OCI-LY3 (cell line): ENCODE results near the gene DGKG.

Experiments
- H2AFZ ChIP-seq: fragments of 200-600, 300-600 bp; shearing (Covaris generic); 2 replicates; pipeline ENCODE4 v1.6.0; 2014; ENCODE audit warnings: antibody characterized with exemption, low read depth, low read length
- H3K27ac ChIP-seq: fragments of 200-600, 300-600 bp; sonication (generic); 2 replicates; pipeline ENCODE4 v1.5.1; 2014; ENCODE audit warnings: mild to moderate bottlenecking, low read length, moderate library complexity, mixed read lengths
- H3K27me3 ChIP-seq: fragments of 200-600, 300-600 bp; sonication (generic); 2 replicates; pipeline ENCODE4 v1.6.1; 2014; ENCODE audit warnings: low read depth, low read length, mixed read lengths
- H3K36me3 ChIP-seq: fragments of 200-600, 300-600 bp; sonication (generic); replicated peaks from 2 replicates; pipeline ENCODE3; 2014; ENCODE audit warnings: low read depth, low read length, mixed read lengths
- H3K4me1 ChIP-seq: fragments of 300-600, 200-600 bp; sonication (generic); 2 replicates; pipeline ENCODE4 v1.6.1; 2014; ENCODE audit warnings: low read length, mixed read lengths
- H3K4me2 ChIP-seq: fragments of 200-600, 300-600 bp; sonication (generic); 2 replicates; pipeline ENCODE4 v1.6.1; 2014; ENCODE audit warnings: low read length, mixed read lengths
- H3K4me3 ChIP-seq: fragments of 300-600, 200-600 bp; sonication (generic); 2 replicates; pipeline ENCODE4 v1.5.1; 2014; ENCODE audit warnings: antibody characterized with exemption, mild to moderate bottlenecking, low read length, moderate library complexity
- H3K79me2 ChIP-seq: fragments of 300-600, 200-600 bp; shearing (Covaris generic); 2 replicates; pipeline ENCODE4 v1.6.1; 2014; ENCODE audit warnings: mild to moderate bottlenecking, low read length, mixed read lengths
- H3K9ac ChIP-seq: fragments of 300-600, 200-600 bp; shearing (Covaris generic); 2 replicates; pipeline ENCODE4 v1.6.0; 2014; ENCODE audit warnings: mild to moderate bottlenecking, low read length, moderate library complexity
- H3K9me3 ChIP-seq: fragments of 200-600, 300-600 bp; shearing (Covaris generic); 2 replicates; pipeline ENCODE4 v1.6.1; 2014; ENCODE audit warnings: low read length, mixed read lengths; ENCODE audit not compliant: insufficient read depth
- H4K20me1 ChIP-seq: fragments of 200-600, 300-600 bp; sonication (generic); 2 replicates; pipeline ENCODE4 v1.6.1; 2016; ENCODE audit warnings: low read length, mixed read lengths; ENCODE audit not compliant: insufficient read depth
- EZH2phosphoT487 ChIP-seq: fragments of 200-600 bp; shearing (Covaris generic); IDR thresholded peaks from 2 replicates; pipeline ENCODE4 v1.6.1; 2018; ENCODE audit warnings: antibody characterized with exemption, mixed run types, low read depth
- TF ChIP-seq, protein P1 (sequence below): fragments of 200-600, 300-600 bp; sonication (generic); IDR thresholded peaks from 2 replicates; pipeline ENCODE4 v1.5.1; 2014; ENCODE audit warnings: antibody characterized with exemption, low read length, low read depth

DGKG gene

DNA sequence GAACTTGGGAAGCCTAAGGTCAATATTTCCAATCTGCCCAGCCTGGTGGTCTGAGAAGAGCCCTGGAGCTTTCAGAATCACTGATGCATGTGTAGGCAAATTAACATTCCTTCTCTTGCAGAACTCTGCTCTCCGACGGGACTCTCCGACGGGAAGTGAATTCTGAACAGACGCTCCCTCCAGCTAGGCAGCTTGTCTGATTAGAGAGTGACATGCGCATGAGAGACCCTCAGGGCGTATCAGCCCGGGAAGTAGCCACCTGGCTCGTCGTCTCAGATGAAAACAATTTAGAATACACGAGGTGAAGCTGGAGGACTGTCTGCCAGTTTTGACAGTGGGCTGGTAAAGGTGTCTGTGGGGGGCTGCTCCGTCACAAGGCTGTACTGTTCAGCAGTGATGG lies 103.1 kb downstream of the DGKG start:
- H3K27me3 ChIP-seq, result peaks cover 10% of the 10 kb centered on the region; the same call in 1 of the 2 replicates
- H3K36me3 ChIP-seq, result no peaks in the 10 kb centered on the region
- no peak overlapping the region for H3K9ac ChIP-seq
- H4K20me1 ChIP-seq, result no peaks in the 10 kb centered on the region
- H3K4me2 ChIP-seq, result peak overlapping the region; percentile 48; the same call in 1 of the 2 replicates
- TF ChIP-seq EZH2phosphoT487, result no peak
- TF ChIP-seq, protein P1, sequence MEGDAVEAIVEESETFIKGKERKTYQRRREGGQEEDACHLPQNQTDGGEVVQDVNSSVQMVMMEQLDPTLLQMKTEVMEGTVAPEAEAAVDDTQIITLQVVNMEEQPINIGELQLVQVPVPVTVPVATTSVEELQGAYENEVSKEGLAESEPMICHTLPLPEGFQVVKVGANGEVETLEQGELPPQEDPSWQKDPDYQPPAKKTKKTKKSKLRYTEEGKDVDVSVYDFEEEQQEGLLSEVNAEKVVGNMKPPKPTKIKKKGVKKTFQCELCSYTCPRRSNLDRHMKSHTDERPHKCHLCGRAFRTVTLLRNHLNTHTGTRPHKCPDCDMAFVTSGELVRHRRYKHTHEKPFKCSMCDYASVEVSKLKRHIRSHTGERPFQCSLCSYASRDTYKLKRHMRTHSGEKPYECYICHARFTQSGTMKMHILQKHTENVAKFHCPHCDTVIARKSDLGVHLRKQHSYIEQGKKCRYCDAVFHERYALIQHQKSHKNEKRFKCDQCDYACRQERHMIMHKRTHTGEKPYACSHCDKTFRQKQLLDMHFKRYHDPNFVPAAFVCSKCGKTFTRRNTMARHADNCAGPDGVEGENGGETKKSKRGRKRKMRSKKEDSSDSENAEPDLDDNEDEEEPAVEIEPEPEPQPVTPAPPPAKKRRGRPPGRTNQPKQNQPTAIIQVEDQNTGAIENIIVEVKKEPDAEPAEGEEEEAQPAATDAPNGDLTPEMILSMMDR, result no peak
- peaks cover 44% of the 10 kb centered on the region for H3K4me1 ChIP-seq
- no peak overlapping the region for H3K4me3 ChIP-seq
- H3K9me3 ChIP-seq, result no peaks in the 10 kb centered on the region
- H2AFZ ChIP-seq, result no peak overlapping the region
- H3K79me2 ChIP-seq, result no peaks in the 10 kb centered on the region
- H3K27ac ChIP-seq, result no peak overlapping the region

DNA sequence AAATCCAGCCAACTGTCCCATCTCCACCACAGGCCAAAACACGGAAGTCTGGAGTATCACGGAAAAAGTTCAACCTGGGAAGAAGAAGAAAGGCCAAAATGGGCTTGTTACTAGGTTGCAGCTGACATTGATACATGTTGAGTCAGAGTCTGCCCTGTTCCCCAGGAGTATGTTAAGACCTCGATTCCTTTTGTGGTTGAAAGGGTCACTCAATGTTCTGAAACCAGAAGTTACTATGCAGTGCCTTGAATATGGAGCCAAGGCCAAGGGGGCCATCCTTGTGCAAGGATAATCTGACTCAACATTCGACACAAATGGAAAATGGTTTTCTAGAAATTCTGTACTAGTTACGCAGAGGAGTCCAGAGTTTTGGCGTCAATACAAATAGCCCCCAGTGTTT lies 104.2 kb downstream of the DGKG start:
- Histone ChIP-seq H4K20me1 (no peaks in the 10 kb centered on the region), H3K4me3 (no peak overlapping the region), H3K27ac (no peak overlapping the region), H3K9ac (no peak overlapping the region), H3K4me2 (no peak overlapping the region), H3K27me3 (peaks cover 10% of the 10 kb centered on the region; the same call in 1 of the 2 replicates), H3K36me3 (no peaks in the 10 kb centered on the region), H2AFZ (no peak overlapping the region), H3K79me2 (no peaks in the 10 kb centered on the region), H3K4me1 (peaks cover 44% of the 10 kb centered on the region), H3K9me3 (no peaks in the 10 kb centered on the region)
- TF ChIP-seq EZH2phosphoT487, result no peak
- TF ChIP-seq, protein P1, result no peak

DNA sequence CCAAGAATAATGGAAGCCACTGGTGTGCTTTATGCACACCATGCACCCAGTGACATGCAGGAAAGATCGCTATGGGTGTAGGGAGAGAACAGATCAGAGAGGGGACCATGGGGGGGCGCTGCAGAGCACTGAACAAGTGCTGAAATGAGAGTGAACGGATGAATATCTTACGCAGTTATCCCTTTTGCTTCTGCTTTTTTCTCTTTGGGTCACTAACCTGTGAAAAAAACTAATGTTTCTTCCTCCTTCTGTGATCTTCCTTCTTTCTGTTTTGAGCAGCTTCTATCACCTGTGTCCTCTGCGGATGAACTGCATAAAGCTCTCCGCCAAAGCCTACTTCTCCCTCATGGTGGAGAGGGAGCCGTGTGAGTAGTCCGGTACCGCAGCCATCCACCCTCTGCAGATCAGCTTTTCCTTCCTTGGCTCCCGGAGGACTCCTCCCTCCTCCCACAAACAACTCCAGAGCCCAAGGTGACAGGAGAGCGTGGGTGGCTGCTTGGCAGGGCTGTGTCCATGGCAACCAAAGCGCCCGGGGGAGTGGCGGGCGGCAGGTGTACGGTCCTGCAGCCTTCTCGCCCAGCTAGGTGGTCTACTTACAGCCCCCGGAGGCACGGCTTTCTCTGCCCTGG lies 106.2 kb downstream of the DGKG start:
- peak overlapping the region; percentile 5; the same call in 1 of the 2 replicates for H3K27ac ChIP-seq
- peaks cover 6% of the 10 kb centered on the region; the same call in 1 of the 2 replicates for H3K27me3 ChIP-seq
- peaks cover 36% of the 10 kb centered on the region for H3K4me1 ChIP-seq
- H3K4me2 ChIP-seq, result peak overlapping the region; percentile 88
- H3K9me3 ChIP-seq, result no peaks in the 10 kb centered on the region
- no peak for TF ChIP-seq EZH2phosphoT487
- TF ChIP-seq, protein P1, result peak; percentile 85
- 0 out of 2 replicates have a peak overlapping the region, but pooled peaks have one; percentile 62 for H2AFZ ChIP-seq
- peak overlapping the region; percentile 76 for H3K4me3 ChIP-seq
- H3K9ac ChIP-seq, result peak overlapping the region; percentile 24
- H4K20me1 ChIP-seq, result no peaks in the 10 kb centered on the region
- no peaks in the 10 kb centered on the region for H3K79me2 ChIP-seq
- H3K36me3 ChIP-seq, result no peaks in the 10 kb centered on the region

DNA sequence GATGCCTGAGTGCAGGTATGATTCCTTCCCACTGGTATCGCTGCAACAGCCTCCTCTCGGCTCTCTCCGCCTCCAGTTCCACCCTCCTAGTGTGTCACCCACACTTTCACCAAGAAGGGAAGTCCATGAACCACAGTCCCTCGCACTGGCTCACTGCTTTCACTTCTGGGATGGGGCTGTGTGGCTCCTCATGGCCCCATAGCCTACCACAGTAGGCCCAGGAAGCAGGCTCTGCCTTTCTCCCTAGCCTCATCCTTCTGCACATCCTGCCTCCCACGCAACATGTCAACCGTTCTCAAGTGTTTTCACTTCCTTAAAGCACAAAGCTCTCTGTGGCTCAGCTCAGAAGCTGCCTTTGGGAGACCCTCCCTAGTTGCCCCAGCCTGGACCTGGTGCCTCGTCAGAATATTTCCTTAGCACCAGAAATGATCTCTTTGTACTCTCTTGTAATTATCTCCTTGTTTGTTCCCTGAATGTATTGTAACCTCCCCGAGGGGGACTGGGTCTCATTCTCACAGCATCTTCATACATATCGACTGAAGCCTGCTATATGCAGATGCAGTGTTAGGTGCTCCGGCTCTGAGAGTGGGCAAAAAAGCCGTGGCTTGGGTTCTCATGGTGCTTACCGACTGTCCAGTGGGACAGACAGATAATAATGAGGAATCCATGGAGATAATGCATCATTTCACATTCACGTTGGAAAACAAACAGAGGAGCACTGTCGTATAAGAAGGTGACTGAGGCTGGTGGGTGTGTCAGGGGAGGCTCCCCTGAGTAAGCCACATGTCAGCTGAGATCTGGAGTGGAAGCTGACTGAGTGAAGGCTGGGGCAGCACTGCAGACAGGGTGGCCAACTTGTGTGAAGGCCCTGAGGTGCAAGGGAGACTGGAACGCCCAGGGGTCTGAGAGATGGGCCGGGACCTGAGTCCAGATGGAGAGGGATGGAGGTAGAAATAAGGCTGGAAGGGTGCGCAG lies 107.1 kb downstream of the DGKG start:
- 0 out of 2 replicates have a peak overlapping the region, but pooled peaks have one; percentile 62 for H2AFZ ChIP-seq
- peak overlapping the region; percentile 76 for H3K4me3 ChIP-seq
- H3K27me3 ChIP-seq, result peaks cover 6% of the 10 kb centered on the region; the same call in 1 of the 2 replicates
- no peaks in the 10 kb centered on the region for H3K9me3 ChIP-seq
- H4K20me1 ChIP-seq, result no peaks in the 10 kb centered on the region
- no peak overlapping the region for H3K27ac ChIP-seq
- no peaks in the 10 kb centered on the region for H3K36me3 ChIP-seq
- H3K4me1 ChIP-seq, result peaks cover 34% of the 10 kb centered on the region
- no peaks in the 10 kb centered on the region for H3K79me2 ChIP-seq
- peak overlapping the region; percentile 88 for H3K4me2 ChIP-seq
- peak overlapping the region; percentile 11; the same call in 1 of the 2 replicates for H3K9ac ChIP-seq
- TF ChIP-seq, protein P1, result no peak
- TF ChIP-seq EZH2phosphoT487, result no peak
